Ovary (tissue), 3 donors: ENCODE data around the gene CDK6.

ENCODE experiments used
- POLR2A ChIP-seq: fragments of 450-650 bp; IDR thresholded peaks from one replicate; pipeline ENCODE4 v1.6.1; 2017; ENCODE audit warnings: antibody characterized with exemption, mild to moderate bottlenecking, moderate library complexity
- TF ChIP-seq, protein P1 (sequence below), 3 donors: fragments of 450-650 bp in 2 of 3; fragments of 200-600 bp in 1 of 3; IDR thresholded peaks; one replicate each; pipeline versions ENCODE4 v1.5.1 to v1.8.0; 2016 to 2022; ENCODE audit warnings: antibody characterized with exemption in 3 of 3, mild to moderate bottlenecking in 1 of 3
- donor health status: DM: no; HTN: no; CAD: no.

DNA sequence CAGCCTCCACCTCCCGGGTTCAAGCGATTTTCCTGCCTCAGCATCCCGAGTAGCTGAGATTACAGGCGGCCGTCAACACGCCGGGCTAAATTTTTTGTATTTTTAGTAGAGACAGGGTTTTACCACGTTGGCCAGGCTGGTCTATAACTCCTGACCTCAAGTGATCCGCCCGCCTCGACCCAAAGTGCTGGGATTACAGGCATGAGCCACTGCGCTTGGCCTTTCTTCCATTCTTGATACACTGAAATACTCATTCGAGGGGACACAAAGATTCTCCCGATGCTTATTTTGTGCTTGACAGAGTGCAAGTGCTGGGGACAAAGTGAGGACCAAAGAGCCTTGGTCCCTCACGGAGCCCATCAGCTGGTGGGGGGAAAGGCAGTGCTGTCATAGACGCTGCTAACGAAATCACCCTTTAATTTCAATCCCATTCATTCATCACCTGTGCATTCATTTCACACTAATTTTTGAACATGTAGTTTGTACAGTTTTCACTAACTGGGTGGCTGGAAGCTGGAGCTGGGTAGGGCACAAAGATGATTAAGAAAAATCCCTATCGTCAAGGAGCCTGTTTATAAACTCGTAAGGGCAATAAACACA, 245.6 kb downstream of the CDK6 start:
- TF ChIP-seq, protein P1, sequence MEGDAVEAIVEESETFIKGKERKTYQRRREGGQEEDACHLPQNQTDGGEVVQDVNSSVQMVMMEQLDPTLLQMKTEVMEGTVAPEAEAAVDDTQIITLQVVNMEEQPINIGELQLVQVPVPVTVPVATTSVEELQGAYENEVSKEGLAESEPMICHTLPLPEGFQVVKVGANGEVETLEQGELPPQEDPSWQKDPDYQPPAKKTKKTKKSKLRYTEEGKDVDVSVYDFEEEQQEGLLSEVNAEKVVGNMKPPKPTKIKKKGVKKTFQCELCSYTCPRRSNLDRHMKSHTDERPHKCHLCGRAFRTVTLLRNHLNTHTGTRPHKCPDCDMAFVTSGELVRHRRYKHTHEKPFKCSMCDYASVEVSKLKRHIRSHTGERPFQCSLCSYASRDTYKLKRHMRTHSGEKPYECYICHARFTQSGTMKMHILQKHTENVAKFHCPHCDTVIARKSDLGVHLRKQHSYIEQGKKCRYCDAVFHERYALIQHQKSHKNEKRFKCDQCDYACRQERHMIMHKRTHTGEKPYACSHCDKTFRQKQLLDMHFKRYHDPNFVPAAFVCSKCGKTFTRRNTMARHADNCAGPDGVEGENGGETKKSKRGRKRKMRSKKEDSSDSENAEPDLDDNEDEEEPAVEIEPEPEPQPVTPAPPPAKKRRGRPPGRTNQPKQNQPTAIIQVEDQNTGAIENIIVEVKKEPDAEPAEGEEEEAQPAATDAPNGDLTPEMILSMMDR (IDR thresholded peaks at IDR 0.05) = no peak
- TF ChIP-seq POLR2A = no peak
